Esophagus muscularis mucosa (tissue), 4 donors: ENCODE results near the gene MAP3K6. TPM values are rescaled to one million over a fixed set of nuclear protein-coding genes. Genes with fewer than 3 reads are reported as not detected.

Source experiments
- DNase-seq: peaks from one replicate; pipeline ENCODE4 v3.0.0-alpha.2; 2017; ENCODE audit errors: extremely low spot score
- H3K27ac ChIP-seq, 4 donors: fragments of 200-600 bp; sonication (generic); replicated peaks in 1 of 4; 1 replicate in 3 of 4; 2 replicates in 1 of 4; pipeline ENCODE4 v1.5.1; 2016 to 2019; ENCODE audit warnings: mild to moderate bottlenecking in 1 of 4
- H3K27me3 ChIP-seq, 4 donors: fragments of 200-600 bp; sonication (generic); one replicate each; pipeline versions ENCODE4 v1.5.1 to v1.6.0; 2016 to 2019
- H3K36me3 ChIP-seq, 4 donors: fragments of 200-600 bp; sonication (generic); one replicate each; pipeline ENCODE4 v1.5.1; 2016 to 2019
- H3K4me1 ChIP-seq, 4 donors: fragments of 200-600 bp; sonication (generic); one replicate each; pipeline ENCODE4 v1.5.1; 2016 to 2019
- H3K4me3 ChIP-seq, 4 donors: fragments of 200-600 bp; sonication (generic); 1 replicate in 2 of 4; 2 replicates in 2 of 4; pipeline ENCODE4 v1.5.1; 2016 to 2019; ENCODE audit warnings: mild to moderate bottlenecking in 4 of 4, moderate library complexity in 1 of 4
- H3K9me3 ChIP-seq, 4 donors: fragments of 200-600 bp; sonication (generic); 1 replicate in 3 of 4; 2 replicates in 1 of 4; pipeline ENCODE4 v1.5.1; 2016 to 2019
- EP300 ChIP-seq: sonication (generic); formaldehyde crosslinking; IDR thresholded peaks from one replicate; pipeline ENCODE4 v1.6.1; 2017; ENCODE audit warnings: antibody characterized with exemption
- POLR2A ChIP-seq: fragments of 450-650 bp; IDR thresholded peaks from one replicate; pipeline ENCODE4 v1.6.1; 2017; ENCODE audit warnings: antibody characterized with exemption, moderate library complexity, mild to moderate bottlenecking, low read depth
- POLR2AphosphoS5 ChIP-seq, 2 donors: sonication (generic); formaldehyde crosslinking; IDR thresholded peaks; one replicate each; pipeline ENCODE4 v1.6.1; 2017; ENCODE audit warnings: antibody characterized with exemption in 2 of 2
- WGBS: methylation state at CpG from one replicate; pipeline ENCODE4 v1.1.5; 2018; 5-methylcytosine and 5-hydroxymethylcytosine counted together
- intact Hi-C: fragments of 100-400 bp; cut with DNase I; formaldehyde crosslinking; loops from one replicate; pipeline ENCODE4 v1.15.1; 2023
- total RNA-seq, 4 donors: library from RNA; depleted of rRNA; stranded (reverse); fragments of >200 nt; gene quantifications; one replicate each; pipeline versions ENCODE4 v1.1.0 to v1.2.1, GENCODE V29; 2016
- TF ChIP-seq, protein P1 (sequence below), 3 experiments: fragments of 200-600 bp in 2 of 3; fragments of 450-650 bp in 1 of 3; sonication (generic) in 2 of 3; IDR thresholded peaks; one replicate each; pipeline ENCODE4 v1.5.1; 2017 to 2019; ENCODE audit warnings: antibody characterized with exemption in 3 of 3, mild to moderate bottlenecking in 2 of 3, moderate library complexity in 1 of 3

MAP3K6 gene
- total RNA-seq, 4 donors from 2014 or later, result 29.7 to 80.1 (median 55.4) TPM

- no peak for DNase-seq
- WGBS, result 97% methylated on average over 9 of the region's 9 CpGs
- intact Hi-C loops, result loop anchor here (5.0 kb wide), 1 partner anchor 268 kb away; no protein-coding TSS in a partner anchor
- no peaks in the 10 kb centered on the region for H3K36me3 ChIP-seq
- no peak overlapping the region for H3K27ac ChIP-seq
- H3K4me1 ChIP-seq, result peaks cover 38 to 57% (median 45%) of the 10 kb centered on the region in 4 donors
- no peaks in the 10 kb centered on the region for H3K27me3 ChIP-seq
- H3K9me3 ChIP-seq, result no peaks in the 10 kb centered on the region
- no peak overlapping the region for H3K4me3 ChIP-seq
- TF ChIP-seq EP300 (no peak), POLR2A (no peak), POLR2AphosphoS5 (IDR thresholded peaks at IDR 0.05) (no peak)
- TF ChIP-seq, protein P1, sequence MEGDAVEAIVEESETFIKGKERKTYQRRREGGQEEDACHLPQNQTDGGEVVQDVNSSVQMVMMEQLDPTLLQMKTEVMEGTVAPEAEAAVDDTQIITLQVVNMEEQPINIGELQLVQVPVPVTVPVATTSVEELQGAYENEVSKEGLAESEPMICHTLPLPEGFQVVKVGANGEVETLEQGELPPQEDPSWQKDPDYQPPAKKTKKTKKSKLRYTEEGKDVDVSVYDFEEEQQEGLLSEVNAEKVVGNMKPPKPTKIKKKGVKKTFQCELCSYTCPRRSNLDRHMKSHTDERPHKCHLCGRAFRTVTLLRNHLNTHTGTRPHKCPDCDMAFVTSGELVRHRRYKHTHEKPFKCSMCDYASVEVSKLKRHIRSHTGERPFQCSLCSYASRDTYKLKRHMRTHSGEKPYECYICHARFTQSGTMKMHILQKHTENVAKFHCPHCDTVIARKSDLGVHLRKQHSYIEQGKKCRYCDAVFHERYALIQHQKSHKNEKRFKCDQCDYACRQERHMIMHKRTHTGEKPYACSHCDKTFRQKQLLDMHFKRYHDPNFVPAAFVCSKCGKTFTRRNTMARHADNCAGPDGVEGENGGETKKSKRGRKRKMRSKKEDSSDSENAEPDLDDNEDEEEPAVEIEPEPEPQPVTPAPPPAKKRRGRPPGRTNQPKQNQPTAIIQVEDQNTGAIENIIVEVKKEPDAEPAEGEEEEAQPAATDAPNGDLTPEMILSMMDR (IDR thresholded peaks at IDR 0.05), result no peak
These were observed 27.5 kb upstream of the MAP3K6 start for GRCh38 chr1:27394282-27394658.

- 97% methylated on average over 16 of the region's 18 CpGs for WGBS
- Histone ChIP-seq H3K36me3 (no peaks in the 10 kb centered on the region), H3K27me3 (no peaks in the 10 kb centered on the region), H3K27ac (no peak overlapping the region), H3K4me1 (peaks cover 35 to 55% (median 41%) of the 10 kb centered on the region in 4 donors), H3K4me3 (no peak overlapping the region), H3K9me3 (no peaks in the 10 kb centered on the region)
- TF ChIP-seq EP300 (no peak), POLR2A (no peak), POLR2AphosphoS5 (IDR thresholded peaks at IDR 0.05) (no peak)
- TF ChIP-seq, protein P1 (IDR thresholded peaks at IDR 0.05), result no peak
- intact Hi-C loops, result loop anchor here (5.0 kb wide), 1 partner anchor 269 kb away; no protein-coding TSS in a partner anchor
- no peak for DNase-seq
These were observed 27.0 kb upstream of the MAP3K6 start for GRCh38 chr1:27393641-27394281.

DNA sequence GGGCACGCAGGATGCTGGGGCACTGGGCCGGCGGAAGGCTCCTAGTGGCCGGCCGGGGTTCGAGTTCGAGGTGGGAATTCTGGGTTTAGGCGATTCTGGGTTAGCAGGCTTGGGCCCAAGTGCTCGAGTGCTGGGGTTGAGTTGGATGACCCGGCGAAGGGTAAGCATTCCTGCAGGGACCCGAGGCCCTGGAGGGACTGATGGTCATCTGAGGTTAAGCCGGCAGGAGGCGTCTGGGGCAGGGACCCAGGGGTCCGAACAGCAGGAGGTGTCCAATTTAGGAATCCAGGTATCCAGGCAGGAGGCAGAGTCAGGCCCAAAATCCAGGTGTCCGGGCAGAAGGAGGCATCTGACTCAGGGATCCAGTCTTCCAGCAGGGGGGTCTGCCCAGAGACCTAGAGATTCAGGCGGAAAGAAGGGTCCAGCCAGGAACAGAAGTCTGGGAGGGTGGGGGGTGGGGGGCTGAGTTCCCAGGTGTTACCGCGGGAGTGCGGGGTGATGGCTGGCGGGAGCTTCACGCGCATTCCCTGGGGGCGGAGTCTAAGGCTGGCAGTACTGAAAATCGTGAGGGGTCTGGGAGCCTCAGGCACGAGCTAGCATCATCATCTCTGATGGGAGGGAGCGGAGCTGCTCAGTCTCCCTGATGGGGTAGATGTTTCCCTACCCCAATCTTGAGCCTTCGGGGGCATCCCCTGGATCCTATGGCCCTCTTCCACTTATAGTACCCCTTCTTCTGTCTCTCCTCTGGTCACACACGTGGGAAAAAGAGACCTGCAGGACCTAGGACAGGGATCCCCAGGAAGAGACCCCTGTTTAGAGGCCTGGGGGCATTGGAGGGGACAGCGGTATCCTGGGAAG is 26.2 kb upstream of the MAP3K6 start:
- H3K9me3 ChIP-seq, result no peaks in the 10 kb centered on the region
- 61% methylated on average over 18 of the region's 30 CpGs for WGBS
- DNase-seq, result no peak
- H3K4me1 ChIP-seq, result peaks cover 34 to 52% (median 41%) of the 10 kb centered on the region in 4 donors
- H3K4me3 ChIP-seq, result peak overlapping the region; percentile 55 to 68 (median 58)
- no peak for TF ChIP-seq EP300
- no peak for TF ChIP-seq POLR2AphosphoS5 (IDR thresholded peaks at IDR 0.05)
- TF ChIP-seq, protein P1 (IDR thresholded peaks at IDR 0.05), result no peak
- TF ChIP-seq POLR2A, result no peak
- intact Hi-C loops, result loop anchor here (5.0 kb wide), 1 partner anchor 269 kb away; no protein-coding TSS in a partner anchor
- no peaks in the 10 kb centered on the region for H3K27me3 ChIP-seq
- peak overlapping the region; percentile 66 to 77 (median 70) for H3K27ac ChIP-seq
- H3K36me3 ChIP-seq, result no peaks in the 10 kb centered on the region

DNA sequence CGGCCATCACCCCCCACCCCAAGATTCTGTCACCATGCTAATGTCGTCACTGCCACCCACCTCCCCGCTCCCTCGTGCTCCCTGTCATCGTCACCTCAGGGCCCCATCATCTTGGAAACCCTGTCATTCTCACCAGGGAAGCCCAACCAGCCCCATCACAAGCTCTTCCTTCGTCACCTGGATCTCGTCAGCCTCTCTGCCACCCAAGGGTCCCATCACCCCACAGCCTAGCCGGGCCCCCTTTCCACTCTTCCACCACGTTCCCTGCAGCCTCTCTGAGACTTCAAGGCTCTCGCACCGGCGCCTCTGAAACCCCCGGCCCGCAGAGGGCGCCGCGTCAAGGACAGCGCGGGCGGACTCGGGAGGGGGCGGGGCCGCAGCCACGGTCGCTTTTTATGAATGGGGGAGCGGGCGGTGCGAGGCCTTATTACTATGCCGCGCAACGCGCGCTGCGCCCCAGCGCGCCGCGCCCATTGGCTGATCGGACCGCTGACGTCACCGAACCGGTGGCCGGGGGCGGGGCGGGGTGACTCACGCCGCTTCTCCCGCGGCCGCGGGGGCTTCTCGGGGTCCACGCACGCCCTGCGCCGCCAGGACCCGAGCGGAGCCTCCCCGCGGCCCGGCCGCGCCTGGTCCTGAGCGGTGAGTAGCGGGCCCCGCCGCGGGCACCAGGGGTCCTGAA is 25.5 kb upstream of the MAP3K6 start, which contains the start of gene GPR3:
GPR3 (plus strand) TSS at position 527 of the 682 bp plus-strand sequence. CDS start 1,177 bp downstream, outside the sequence.
- no peaks in the 10 kb centered on the region for H3K36me3 ChIP-seq
- H3K9me3 ChIP-seq, result no peaks in the 10 kb centered on the region
- H3K27ac ChIP-seq, result peak within 1 kb of the TSS; percentile 66 to 77 (median 70)
- 15% methylated on average over 12 of the region's 69 CpGs for WGBS
- peaks cover 32 to 50% (median 38%) of the 10 kb centered on the region in 4 donors for H3K4me1 ChIP-seq
- H3K27me3 ChIP-seq, result no peaks in the 10 kb centered on the region
- peak; percentile 98 for DNase-seq
- intact Hi-C loops, result loop anchor here (5.0 kb wide), 1 partner anchor 270 kb away; no protein-coding TSS in a partner anchor
- TF ChIP-seq EP300 (no peak), POLR2AphosphoS5 (IDR thresholded peaks at IDR 0.05) (peak; percentile 63 to 81)
- TF ChIP-seq, protein P1 (IDR thresholded peaks at IDR 0.05), result peak; percentile 53 to 75 (median 56)
- peak within 1 kb of the TSS; percentile 55 to 68 (median 58) for H3K4me3 ChIP-seq
